ENCODE results near the gene SPHKAP.

SPHKAP gene

GRCh38 chr2:228135300-228135699 is 46.2 kb downstream of the SPHKAP start:
- ChIA-PET CTCF (no interaction called here), POLR2A (no interaction called here)
- TF ChIP-seq KLF9 (tag by site-specific recombination; IDR thresholded peaks at IDR 0.05; ENCODE audit: low read depth) (no peak), ZBTB44 (tag by site-specific recombination; IDR thresholded peaks at IDR 0.05) (no peak), ZNF692 (tag by site-specific recombination; IDR thresholded peaks at IDR 0.05) (no peak), PBX3 (CRISPR knock-in tag; IDR thresholded peaks at IDR 0.05) (no peak), REST (tag by site-specific recombination; IDR thresholded peaks at IDR 0.05) (no peak), SP3 (tag by site-specific recombination; IDR thresholded peaks at IDR 0.05) (no peak), HOXD13 (CRISPR knock-in tag; IDR thresholded peaks at IDR 0.05; ENCODE audit: borderline replicate concordance) (no peak), ZBTB1 (tag by site-specific recombination; IDR thresholded peaks at IDR 0.05) (no peak), ZNF768 (tag by site-specific recombination; IDR thresholded peaks at IDR 0.05) (no peak), ZNF664 (tag by site-specific recombination; IDR thresholded peaks at IDR 0.05) (no peak), KLF10 (tag by site-specific recombination; IDR thresholded peaks at IDR 0.05) (no peak), ZNF518A (tag by site-specific recombination; conservative IDR thresholded peaks at IDR 0.05; ENCODE audit: low read depth) (no peak), ZNF501 (tag by site-specific recombination; IDR thresholded peaks at IDR 0.05) (no peak), ZNF433 (tag by site-specific recombination; IDR thresholded peaks at IDR 0.05; ENCODE audit: low read depth) (no peak), ZNF624 (tag by site-specific recombination; IDR thresholded peaks at IDR 0.05) (no peak), ZNF394 (tag by site-specific recombination; IDR thresholded peaks at IDR 0.05; ENCODE audit: borderline replicate concordance) (no peak), ZBTB49 (tag by site-specific recombination; IDR thresholded peaks at IDR 0.05; ENCODE audit: low read depth) (no peak)
- no peaks in the 10 kb centered on the region for H3K9me3 ChIP-seq (ENCODE audit: control insufficient read depth, insufficient read depth, low read depth, low read length)
- H3K27ac ChIP-seq (ENCODE audit: extremely low read depth, low read depth, low read length): no peak overlapping the region
- H3K4me1 ChIP-seq (ENCODE audit: control insufficient read depth, insufficient read depth, low read length): no peaks in the 10 kb centered on the region
- no peaks in the 10 kb centered on the region for H3K36me3 ChIP-seq (ENCODE audit: control insufficient read depth in 2 of 2, insufficient read depth in 1 of 2, low read length in 2 of 2)
- no peak overlapping the region for H3K4me3 ChIP-seq (ENCODE audit: low read depth, low read length)

Data from HEK293 (cell line).